Right lobe of liver (tissue), 6 donors: ENCODE measurements around the gene TADA2A. TPM values are rescaled to one million over a fixed set of nuclear protein-coding genes. Genes with fewer than 3 reads are reported as not detected.

ENCODE experiments used
- ATAC-seq, 4 donors: fragments of 200-7000 bp; cut with Tn5 transposase; one replicate each; pipeline ENCODE4 v1.9.1; 2020; ENCODE audit warnings: mild to moderate bottlenecking in 4 of 4, moderate library complexity in 4 of 4
- DNase-seq, 3 donors: peaks; one replicate each; pipeline ENCODE4 v3.0.0-alpha.2; 2020
- H3K27ac ChIP-seq, 3 donors: fragments of 200-600 bp; one replicate each; pipeline ENCODE4 v1.8.0; 2022
- H3K27me3 ChIP-seq, 2 donors: fragments of 200-600 bp; one replicate each; pipeline ENCODE4 v1.8.0; 2022
- H3K36me3 ChIP-seq, 4 donors: fragments of 200-600 bp; sonication (generic) in 1 of 4; one replicate each; pipeline versions ENCODE4 v1.5.1 to v1.8.0; 2017 to 2022; ENCODE audit warnings: control low read depth in 1 of 4
- H3K4me1 ChIP-seq, 4 donors: fragments of 200-600 bp; sonication (generic) in 1 of 4; one replicate each; pipeline versions ENCODE4 v1.5.1 to v1.8.0; 2017 to 2022; ENCODE audit warnings: control low read depth in 1 of 4
- H3K4me3 ChIP-seq, 3 donors: fragments of 200-600 bp; one replicate each; pipeline ENCODE4 v1.8.0; 2022
- H3K9me3 ChIP-seq, 4 donors: fragments of 200-600 bp; sonication (generic) in 1 of 4; one replicate each; pipeline versions ENCODE4 v1.5.1 to v1.8.0; 2017 to 2022; ENCODE audit warnings: control low read depth in 1 of 4
- POLR2A ChIP-seq: fragments of 450-650 bp; IDR thresholded peaks from one replicate; pipeline ENCODE4 v1.6.1; 2017; ENCODE audit warnings: antibody characterized with exemption, mild to moderate bottlenecking
- WGBS: methylation state at CpG from one replicate; pipeline ENCODE4 v1.1.6; 2018; ENCODE audit warnings: low coverage, low lambda C conversion rate; ENCODE audit not compliant: insufficient coverage; ENCODE audit errors: missing lambda C conversion rate; 5-methylcytosine and 5-hydroxymethylcytosine counted together
- intact Hi-C, 2 donors: fragments of 100-400 bp; cut with DNase I; formaldehyde crosslinking; loops; one replicate each; pipeline versions ENCODE4 v1.11.2 to v1.14.1; 2022
- total RNA-seq, 6 experiments: library from RNA; depleted of rRNA in 2 of 6; stranded (reverse); fragments of >200 nt in 2 of 6; fragmentation: NEBNext Ultra II Directional in 3 of 6; extraction: Animal tissue kit (Norgen Biotek cat#: 25700) in 3 of 6; gene quantifications; one replicate each; pipeline versions ENCODE4 v1.1.0 to v1.2.4, GENCODE V29; 2016 to 2023
- TF ChIP-seq, protein P1 (sequence below), 4 donors: fragments of 200-600 bp in 3 of 4; fragments of 450-650 bp in 1 of 4; IDR thresholded peaks; one replicate each; pipeline versions ENCODE4 v1.5.1 to v1.8.0; 2016 to 2022; ENCODE audit warnings: antibody characterized with exemption in 4 of 4, mild to moderate bottlenecking in 2 of 4
- donor health status: DM: no; HTN: yes; CAD: no.
- donor health status: DM: no; HTN: no; CAD: no.
- donor health status: DM: no; HTN: no; CAD: no.
- donor health status: DM: no; HTN: yes; CAD: no.
- donor health status: DM: no; HTN: yes; CAD: no.

Gene TADA2A
- total RNA-seq, 6 experiments from 2014 or later, result 5.2 to 9.6 (median 7.4) TPM

DNA sequence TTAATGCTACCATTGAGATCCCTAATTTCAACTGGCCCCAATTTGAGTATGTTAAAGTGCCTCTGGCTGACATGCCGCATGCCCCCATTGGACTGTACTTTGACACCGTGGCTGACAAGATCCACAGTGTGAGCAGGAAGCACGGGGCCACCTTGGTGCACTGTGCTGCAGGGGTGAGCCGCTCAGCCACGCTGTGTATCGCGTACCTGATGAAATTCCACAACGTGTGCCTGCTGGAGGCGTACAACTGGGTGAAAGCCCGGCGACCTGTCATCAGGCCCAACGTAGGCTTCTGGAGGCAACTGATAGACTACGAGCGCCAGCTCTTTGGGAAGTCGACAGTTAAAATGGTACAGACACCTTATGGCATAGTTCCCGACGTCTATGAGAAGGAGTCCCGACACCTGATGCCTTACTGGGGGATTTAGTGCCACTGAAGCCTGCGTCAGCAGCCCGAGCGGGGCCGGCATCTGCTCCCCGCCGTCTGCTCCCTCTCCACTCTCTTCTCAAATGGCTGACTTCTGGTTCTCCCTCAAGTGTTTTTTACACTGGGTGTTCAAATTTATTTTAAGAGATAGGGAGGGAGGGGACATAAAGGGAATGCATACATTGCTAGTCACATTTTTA lies 105.9 kb downstream of the TADA2A start:
- H3K4me1 ChIP-seq, result peaks cover 0 to 18% (median 4%) of the 10 kb centered on the region in 4 donors
- peak overlapping the region in 2 of 3 donors; percentile 27 to 45 for H3K27ac ChIP-seq
- ATAC-seq (peak; percentile 86 to 96 (median 91)), DNase-seq (peak; percentile 52 to 83 (median 82))
- intact Hi-C loops, result no loop called here
- no peak overlapping the region for H3K4me3 ChIP-seq
- H3K27me3 ChIP-seq, result no peaks in the 10 kb centered on the region
- no peak for TF ChIP-seq POLR2A
- TF ChIP-seq, protein P1, sequence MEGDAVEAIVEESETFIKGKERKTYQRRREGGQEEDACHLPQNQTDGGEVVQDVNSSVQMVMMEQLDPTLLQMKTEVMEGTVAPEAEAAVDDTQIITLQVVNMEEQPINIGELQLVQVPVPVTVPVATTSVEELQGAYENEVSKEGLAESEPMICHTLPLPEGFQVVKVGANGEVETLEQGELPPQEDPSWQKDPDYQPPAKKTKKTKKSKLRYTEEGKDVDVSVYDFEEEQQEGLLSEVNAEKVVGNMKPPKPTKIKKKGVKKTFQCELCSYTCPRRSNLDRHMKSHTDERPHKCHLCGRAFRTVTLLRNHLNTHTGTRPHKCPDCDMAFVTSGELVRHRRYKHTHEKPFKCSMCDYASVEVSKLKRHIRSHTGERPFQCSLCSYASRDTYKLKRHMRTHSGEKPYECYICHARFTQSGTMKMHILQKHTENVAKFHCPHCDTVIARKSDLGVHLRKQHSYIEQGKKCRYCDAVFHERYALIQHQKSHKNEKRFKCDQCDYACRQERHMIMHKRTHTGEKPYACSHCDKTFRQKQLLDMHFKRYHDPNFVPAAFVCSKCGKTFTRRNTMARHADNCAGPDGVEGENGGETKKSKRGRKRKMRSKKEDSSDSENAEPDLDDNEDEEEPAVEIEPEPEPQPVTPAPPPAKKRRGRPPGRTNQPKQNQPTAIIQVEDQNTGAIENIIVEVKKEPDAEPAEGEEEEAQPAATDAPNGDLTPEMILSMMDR (IDR thresholded peaks at IDR 0.05), result no peak
- no peaks in the 10 kb centered on the region for H3K9me3 ChIP-seq
- peaks cover 0 to 14% (median 9%) of the 10 kb centered on the region in 4 donors for H3K36me3 ChIP-seq
- WGBS, result 27% methylated on average over 2 of the region's 24 CpGs

DNA sequence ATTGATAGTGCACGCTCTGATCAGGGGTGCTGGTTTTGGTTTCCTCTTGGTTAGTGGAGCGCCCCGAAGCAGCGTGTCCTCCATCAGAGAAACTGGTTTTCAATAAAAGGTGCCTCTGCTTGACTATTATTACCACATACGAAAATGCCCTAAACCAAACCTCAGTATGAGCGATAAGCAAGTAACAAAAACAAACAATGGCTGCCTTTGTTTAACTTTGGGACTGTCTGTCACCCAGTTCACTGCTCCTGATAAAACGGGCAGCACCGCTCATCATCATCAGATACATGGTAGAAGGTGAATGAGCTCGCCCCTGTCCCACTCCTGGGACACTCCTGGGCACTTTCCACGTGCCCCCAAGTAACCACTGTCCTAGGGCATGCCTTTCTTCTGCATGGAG lies 107.0 kb downstream of the TADA2A start:
- DNase-seq (no peak), ATAC-seq (peak in 1 of 4 donors; percentile 54)
- intact Hi-C loops, result no loop called here
- Histone ChIP-seq H3K27me3 (no peaks in the 10 kb centered on the region), H3K27ac (no peak overlapping the region), H3K9me3 (no peaks in the 10 kb centered on the region), H3K36me3 (peaks cover 0 to 25% (median 17%) of the 10 kb centered on the region in 4 donors), H3K4me1 (peaks cover 0 to 17% (median 2%) of the 10 kb centered on the region in 4 donors), H3K4me3 (no peak overlapping the region)
- 74% methylated on average over 9 of the region's 10 CpGs for WGBS
- TF ChIP-seq POLR2A, result no peak
- TF ChIP-seq, protein P1 (IDR thresholded peaks at IDR 0.05), result no peak

DNA sequence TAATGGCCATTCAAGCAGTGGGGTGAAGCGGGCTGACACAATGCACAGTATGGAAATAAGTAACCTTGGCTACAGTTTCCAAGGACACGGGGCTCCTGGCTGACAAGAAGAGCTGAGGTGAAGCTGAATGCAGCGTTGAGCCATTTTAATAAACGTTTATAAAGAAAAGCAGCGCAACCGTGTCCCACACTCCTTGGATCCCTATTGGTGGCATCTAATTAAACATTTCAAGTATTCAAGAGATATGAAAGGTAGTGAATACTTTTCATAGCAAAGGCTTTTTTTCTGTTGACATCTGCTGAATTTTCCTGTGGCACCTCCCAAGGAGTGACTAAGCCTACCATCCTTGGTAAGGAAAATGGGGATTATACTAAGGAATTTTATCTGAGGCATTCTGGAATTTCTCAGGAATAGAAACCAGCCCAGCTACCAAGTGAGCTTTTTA lies 109.5 kb downstream of the TADA2A start:
- peaks cover 0 to 17% (median 2%) of the 10 kb centered on the region in 4 donors for H3K4me1 ChIP-seq
- no peak for ATAC-seq
- H3K36me3 ChIP-seq, result peaks cover 0 to 35% (median 19%) of the 10 kb centered on the region in 4 donors
- H3K27ac ChIP-seq, result no peak overlapping the region
- WGBS, result 90% methylated on average over 5 of the region's 6 CpGs
- no peak overlapping the region for H3K4me3 ChIP-seq
- no peak for DNase-seq
- H3K9me3 ChIP-seq, result no peaks in the 10 kb centered on the region
- no peak for TF ChIP-seq POLR2A
- TF ChIP-seq, protein P1 (IDR thresholded peaks at IDR 0.05), result no peak
- intact Hi-C loops, result no loop called here
- no peaks in the 10 kb centered on the region for H3K27me3 ChIP-seq

DNA sequence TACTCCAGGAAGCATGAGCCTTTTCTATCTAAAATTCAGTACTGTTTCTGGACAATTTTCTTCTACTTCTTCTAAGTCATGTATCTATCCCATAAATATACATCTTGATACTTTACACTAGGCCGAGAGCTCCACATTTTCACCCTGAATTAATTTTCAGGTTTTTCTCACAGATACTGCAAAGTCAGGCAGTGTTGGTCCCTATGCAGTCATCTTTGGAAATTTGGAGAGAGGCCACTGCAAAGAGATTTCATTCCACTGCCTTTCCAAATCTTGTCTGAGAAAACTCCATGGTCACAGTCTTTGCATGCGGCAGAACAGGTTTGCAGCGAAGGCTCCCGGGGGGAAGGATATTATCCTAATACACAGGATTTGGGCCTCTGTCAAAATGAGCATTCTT lies 111.2 kb downstream of the TADA2A start:
- no peak for ATAC-seq
- 97% methylated on average over 4 of the region's 4 CpGs for WGBS

More for the DNA sequence above, 111.2 kb downstream of the TADA2A start:
- Histone ChIP-seq H3K27ac (no peak overlapping the region), H3K36me3 (peaks cover 0 to 38% (median 19%) of the 10 kb centered on the region in 4 donors), H3K4me1 (peaks cover 0 to 7% (median 0%) of the 10 kb centered on the region in 4 donors), H3K27me3 (no peaks in the 10 kb centered on the region), H3K9me3 (no peaks in the 10 kb centered on the region), H3K4me3 (no peak overlapping the region)
- intact Hi-C loops, result no loop called here
- DNase-seq, result no peak
- TF ChIP-seq POLR2A, result no peak
- TF ChIP-seq, protein P1 (IDR thresholded peaks at IDR 0.05), result no peak
